ENCODE measurements around the gene NR3C2. TPM values are rescaled to one million over a fixed set of nuclear protein-coding genes. Genes with fewer than 3 reads are reported as not detected.
"Not testable (repeated sequence)": the region's sequence is repeated elsewhere in the genome, so short reads cannot be mapped to it uniquely, and the experiment has no call there.

The NR3C2 gene
- total RNA-seq, 1 donor from 2014 or later: 4.3 TPM

GRCh38 chr4:148369919-148370318 lies 72.3 kb downstream of the NR3C2 start:
- DNase-seq (ENCODE audit: low spot score): no peak

- no peak for DNase-seq (ENCODE audit: low spot score)
Measured at GRCh38 chr4:148367756-148368155, 74.5 kb downstream of the NR3C2 start.

GRCh38 chr4:148366251-148366650 lies 76.0 kb downstream of the NR3C2 start:
- no peak for DNase-seq (ENCODE audit: low spot score)

- DNase-seq (ENCODE audit: low spot score): no peak
Measured at GRCh38 chr4:148364525-148364924, 77.7 kb downstream of the NR3C2 start.

GRCh38 chr4:148359769-148360168 lies 82.4 kb downstream of the NR3C2 start:
- DNase-seq (ENCODE audit: low spot score): no peak

GRCh38 chr4:148355442-148356123 lies 86.6 kb downstream of the NR3C2 start:
- DNase-seq (ENCODE audit: low spot score): no peak

- DNase-seq (ENCODE audit: low spot score): no peak
Measured at GRCh38 chr4:148354186-148354585, 88.0 kb downstream of the NR3C2 start.

- DNase-seq (ENCODE audit: low spot score): no peak
Measured at GRCh38 chr4:148353571-148353970, 88.6 kb downstream of the NR3C2 start.

GRCh38 chr4:148349153-148349552 lies 93.1 kb downstream of the NR3C2 start:
- no peak for DNase-seq (ENCODE audit: low spot score)

GRCh38 chr4:148346657-148347056 lies 95.6 kb downstream of the NR3C2 start:
- DNase-seq (ENCODE audit: low spot score): no peak

- DNase-seq (ENCODE audit: low spot score): no peak
Measured at GRCh38 chr4:148345509-148345908, 96.7 kb downstream of the NR3C2 start.

- peak; percentile 30 for DNase-seq (ENCODE audit: low spot score)
Measured at GRCh38 chr4:148344941-148345340, 97.3 kb downstream of the NR3C2 start.

- no peak for DNase-seq (ENCODE audit: low spot score)
Measured at GRCh38 chr4:148344352-148344751, 97.9 kb downstream of the NR3C2 start.

- no peak for DNase-seq (ENCODE audit: low spot score)
Measured at GRCh38 chr4:148341980-148342800, 100.0 kb downstream of the NR3C2 start.

- no peak for DNase-seq (ENCODE audit: low spot score)
Measured at GRCh38 chr4:148335133-148335532, 107.1 kb downstream of the NR3C2 start.

GRCh38 chr4:148333265-148333664 lies 108.9 kb downstream of the NR3C2 start:
- DNase-seq (ENCODE audit: low spot score): no peak

- no peak for DNase-seq (ENCODE audit: low spot score)
Measured at GRCh38 chr4:148332486-148332885, 109.7 kb downstream of the NR3C2 start.

- no peak for DNase-seq (ENCODE audit: low spot score)
Measured at GRCh38 chr4:148330724-148331123, 111.5 kb downstream of the NR3C2 start.

- no peak for DNase-seq (ENCODE audit: low spot score)
Measured at GRCh38 chr4:148330161-148330560, 112.1 kb downstream of the NR3C2 start.

GRCh38 chr4:148329751-148330150 lies 112.5 kb downstream of the NR3C2 start:
- DNase-seq (ENCODE audit: low spot score): no peak

- DNase-seq (ENCODE audit: low spot score): no peak
Measured at GRCh38 chr4:148327683-148328082, 114.5 kb downstream of the NR3C2 start.

- not testable (repeated sequence) for DNase-seq (ENCODE audit: low spot score)
Measured at GRCh38 chr4:148323316-148323715, 118.9 kb downstream of the NR3C2 start.

- DNase-seq (ENCODE audit: low spot score): no peak
Measured at GRCh38 chr4:148315049-148315448, 127.2 kb downstream of the NR3C2 start.

Data from umbilical cord (tissue), 2 donors.